ENCODE measurements around the gene ARPP21. TPM values are rescaled to one million over a fixed set of nuclear protein-coding genes. Genes with fewer than 3 reads are reported as not detected.
A peak's percentile ranks its signal among the peaks of the same experiment; 100 is the strongest.

Gene ARPP21
- total RNA-seq, 1 donor from 2014 or later = not detected

GRCh38 chr3:35638980-35639253, 408 bp upstream of the ARPP21 start:
- DNase-seq (ENCODE audit: low spot score, unreplicated experiment) = peak; percentile 10
- H3K36me3 Mint-ChIP-seq (ENCODE audit: insufficient read depth) = no peaks in the 10 kb centered on the region
- H3K4me1 Mint-ChIP-seq (ENCODE audit: low read depth) = peaks cover 11% of the 10 kb centered on the region
- peak overlapping the region; percentile 67 for H3K4me3 Mint-ChIP-seq (ENCODE audit: low read depth)
- H3K27me3 Mint-ChIP-seq = peaks cover 71% of the 10 kb centered on the region
- no peak for TF ChIP-seq CTCF (IDR thresholded peaks at IDR 0.05; ENCODE audit: unreplicated experiment)
- H3K9me3 Mint-ChIP-seq (ENCODE audit: low read depth) = peaks cover 4% of the 10 kb centered on the region
- no peak overlapping the region for H3K27ac Mint-ChIP-seq

GRCh38 chr3:35640190-35641165, 1.2 kb downstream of the ARPP21 start:
- peaks cover 11% of the 10 kb centered on the region for H3K4me1 Mint-ChIP-seq (ENCODE audit: low read depth)
- DNase-seq (ENCODE audit: low spot score, unreplicated experiment) = no peak
- no peak for TF ChIP-seq CTCF (IDR thresholded peaks at IDR 0.05; ENCODE audit: unreplicated experiment)
- H3K36me3 Mint-ChIP-seq (ENCODE audit: insufficient read depth) = no peaks in the 10 kb centered on the region
- H3K27me3 Mint-ChIP-seq = peaks cover 71% of the 10 kb centered on the region
- H3K9me3 Mint-ChIP-seq (ENCODE audit: low read depth) = peaks cover 4% of the 10 kb centered on the region
- no peak overlapping the region for H3K27ac Mint-ChIP-seq
- peak overlapping the region; percentile 81 for H3K4me3 Mint-ChIP-seq (ENCODE audit: low read depth)

GRCh38 chr3:35641331-35641730, 2.0 kb downstream of the ARPP21 start:
- peaks cover 64% of the 10 kb centered on the region for H3K27me3 Mint-ChIP-seq
- peaks cover 11% of the 10 kb centered on the region for H3K4me1 Mint-ChIP-seq (ENCODE audit: low read depth)
- TF ChIP-seq CTCF (IDR thresholded peaks at IDR 0.05; ENCODE audit: unreplicated experiment) = no peak
- H3K9me3 Mint-ChIP-seq (ENCODE audit: low read depth) = peaks cover 4% of the 10 kb centered on the region
- H3K4me3 Mint-ChIP-seq (ENCODE audit: low read depth) = no peak overlapping the region
- no peaks in the 10 kb centered on the region for H3K36me3 Mint-ChIP-seq (ENCODE audit: insufficient read depth)
- no peak for DNase-seq (ENCODE audit: low spot score, unreplicated experiment)
- H3K27ac Mint-ChIP-seq = no peak overlapping the region

- Mint-ChIP-seq H3K9me3 (ENCODE audit: low read depth) (peaks cover 4% of the 10 kb centered on the region), H3K27ac (no peak overlapping the region), H3K27me3 (peaks cover 61% of the 10 kb centered on the region), H3K4me3 (ENCODE audit: low read depth) (no peak overlapping the region), H3K36me3 (ENCODE audit: insufficient read depth) (no peaks in the 10 kb centered on the region), H3K4me1 (ENCODE audit: low read depth) (peaks cover 11% of the 10 kb centered on the region)
- DNase-seq (ENCODE audit: low spot score, unreplicated experiment) = no peak
- TF ChIP-seq CTCF (IDR thresholded peaks at IDR 0.05; ENCODE audit: unreplicated experiment) = no peak
Observed at GRCh38 chr3:35641920-35642527, 2.7 kb downstream of the ARPP21 start.

- Mint-ChIP-seq H3K27ac (no peak overlapping the region), H3K4me1 (ENCODE audit: low read depth) (peaks cover 10% of the 10 kb centered on the region), H3K9me3 (ENCODE audit: low read depth) (peaks cover 1% of the 10 kb centered on the region), H3K27me3 (peaks cover 47% of the 10 kb centered on the region), H3K36me3 (ENCODE audit: insufficient read depth) (no peaks in the 10 kb centered on the region), H3K4me3 (ENCODE audit: low read depth) (no peak overlapping the region)
- DNase-seq (ENCODE audit: low spot score, unreplicated experiment) = no peak
- no peak for TF ChIP-seq CTCF (IDR thresholded peaks at IDR 0.05; ENCODE audit: unreplicated experiment)
Observed at GRCh38 chr3:35643495-35643894, 4.2 kb downstream of the ARPP21 start.

Measured in progenitor cell of endocrine pancreas (in vitro differentiated cells).